Stimulated activated memory B cell treated with anti-CD40 and anti-IgM and Interleukin-4, amounts not matched to agents 10 μg/mL and 1 μg/mL and 100 μg/mL, for 72 hours (primary cell): ENCODE results near the gene FKBP6.
"Not testable (repeated sequence)": the region's sequence is repeated elsewhere in the genome, so short reads cannot be mapped to it uniquely, and the experiment has no call there.

ENCODE experiments used
- ATAC-seq: fragments of 150-1000 bp; cut with Tn5 transposase; 2 replicates; pipeline ENCODE4 v1.10.0; 2021
- H3K27ac Mint-ChIP-seq: one replicate; pipeline ENCODE4 v1.8.0; 2022; ENCODE audit warnings: mild to moderate bottlenecking, mixed read lengths
- H3K27me3 Mint-ChIP-seq: one replicate; pipeline ENCODE4 v1.8.0; 2022; ENCODE audit warnings: mixed read lengths
- H3K36me3 Mint-ChIP-seq: one replicate; pipeline ENCODE4 v1.8.0; 2022; ENCODE audit warnings: mixed read lengths
- H3K4me1 Mint-ChIP-seq: one replicate; pipeline ENCODE4 v1.8.0; 2022; ENCODE audit warnings: mixed read lengths
- H3K4me3 Mint-ChIP-seq: one replicate; pipeline ENCODE4 v1.8.0; 2022; ENCODE audit warnings: mild to moderate bottlenecking, moderate library complexity, mixed read lengths
- H3K9me3 Mint-ChIP-seq: one replicate; pipeline ENCODE4 v1.8.0; 2022; ENCODE audit warnings: mixed read lengths

FKBP6 gene, protein sequence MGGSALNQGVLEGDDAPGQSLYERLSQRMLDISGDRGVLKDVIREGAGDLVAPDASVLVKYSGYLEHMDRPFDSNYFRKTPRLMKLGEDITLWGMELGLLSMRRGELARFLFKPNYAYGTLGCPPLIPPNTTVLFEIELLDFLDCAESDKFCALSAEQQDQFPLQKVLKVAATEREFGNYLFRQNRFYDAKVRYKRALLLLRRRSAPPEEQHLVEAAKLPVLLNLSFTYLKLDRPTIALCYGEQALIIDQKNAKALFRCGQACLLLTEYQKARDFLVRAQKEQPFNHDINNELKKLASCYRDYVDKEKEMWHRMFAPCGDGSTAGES

DNA sequence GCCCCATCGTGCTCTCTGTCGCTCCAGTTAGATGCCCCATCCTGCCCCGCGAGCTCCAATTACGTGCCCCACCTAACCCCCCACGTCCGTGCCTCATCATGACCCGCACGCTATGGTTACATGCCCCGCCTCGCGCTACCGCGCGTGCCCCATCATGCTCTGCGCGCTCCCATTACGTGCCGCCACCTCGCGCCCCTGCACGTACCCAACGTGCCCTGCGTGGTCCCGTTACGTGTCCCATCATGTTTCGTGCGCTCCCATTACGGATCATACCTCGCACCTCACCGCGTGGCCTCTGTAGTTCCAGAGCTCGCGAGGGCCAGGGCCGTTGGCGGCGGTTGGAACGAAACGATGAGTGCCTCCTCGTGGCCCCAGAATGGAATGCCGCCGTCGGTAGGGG is at the start of gene FKBP6, which contains the start of gene TRIM50:
TSS of gene FKBP6 (plus strand) at position 240 of the 400 bp plus-strand sequence. CDS start 268 bp downstream, outside the sequence.
TSS of gene TRIM50 (minus strand) at position 161 of the 400 bp plus-strand sequence. CDS start 3,295 bp downstream, outside the sequence.
- H3K9me3 Mint-ChIP-seq, ATAC-seq, H3K27ac Mint-ChIP-seq, H3K36me3 Mint-ChIP-seq, H3K4me3 Mint-ChIP-seq, H3K27me3 Mint-ChIP-seq: not testable (repeated sequence)
- H3K4me1 Mint-ChIP-seq, result peaks cover 17% of the 10 kb centered on the region

DNA sequence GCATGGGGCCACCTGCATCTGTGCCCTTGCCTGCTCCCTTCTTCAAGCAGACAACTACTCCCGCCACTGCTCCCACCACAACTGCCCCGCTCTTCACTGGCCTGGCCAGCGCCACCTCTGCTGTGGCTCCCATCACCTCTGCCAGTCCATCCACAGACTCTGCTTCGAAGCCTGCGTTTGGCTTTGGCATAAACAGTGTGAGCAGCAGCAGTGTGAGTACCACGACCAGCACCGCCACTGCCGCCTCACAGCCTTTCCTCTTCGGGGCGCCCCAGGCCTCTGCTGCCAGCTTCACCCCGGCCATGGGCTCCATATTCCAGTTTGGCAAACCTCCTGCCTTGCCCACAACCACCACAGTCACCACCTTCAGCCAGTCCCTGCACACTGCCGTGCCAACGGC is 30.7 kb upstream of the FKBP6 start:
- H3K4me3 Mint-ChIP-seq, H3K27ac Mint-ChIP-seq, H3K27me3 Mint-ChIP-seq, H3K9me3 Mint-ChIP-seq, ATAC-seq, H3K4me1 Mint-ChIP-seq, H3K36me3 Mint-ChIP-seq: not testable (repeated sequence)

DNA sequence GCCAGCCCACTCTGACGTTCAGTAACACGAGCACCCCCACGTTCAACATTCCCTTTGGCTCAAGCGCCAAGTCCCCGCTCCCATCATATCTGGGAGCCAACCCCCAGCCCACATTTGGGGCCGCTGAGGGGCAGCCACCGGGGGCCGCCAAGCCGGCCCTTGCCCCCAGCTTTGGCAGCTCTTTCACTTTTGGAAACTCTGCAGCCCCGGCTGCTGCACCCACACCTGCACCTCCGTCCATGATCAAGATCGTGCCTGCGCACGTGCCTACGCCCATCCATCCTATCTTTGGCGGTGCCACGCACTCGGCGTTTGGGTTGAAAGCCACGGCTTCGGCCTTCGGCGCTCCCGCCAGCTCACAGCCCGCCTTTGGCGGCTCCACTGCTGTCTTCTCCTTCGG is 30.3 kb upstream of the FKBP6 start:
- not testable (repeated sequence) for H3K9me3 Mint-ChIP-seq, ATAC-seq, H3K4me3 Mint-ChIP-seq, H3K27ac Mint-ChIP-seq, H3K36me3 Mint-ChIP-seq, H3K4me1 Mint-ChIP-seq, H3K27me3 Mint-ChIP-seq

DNA sequence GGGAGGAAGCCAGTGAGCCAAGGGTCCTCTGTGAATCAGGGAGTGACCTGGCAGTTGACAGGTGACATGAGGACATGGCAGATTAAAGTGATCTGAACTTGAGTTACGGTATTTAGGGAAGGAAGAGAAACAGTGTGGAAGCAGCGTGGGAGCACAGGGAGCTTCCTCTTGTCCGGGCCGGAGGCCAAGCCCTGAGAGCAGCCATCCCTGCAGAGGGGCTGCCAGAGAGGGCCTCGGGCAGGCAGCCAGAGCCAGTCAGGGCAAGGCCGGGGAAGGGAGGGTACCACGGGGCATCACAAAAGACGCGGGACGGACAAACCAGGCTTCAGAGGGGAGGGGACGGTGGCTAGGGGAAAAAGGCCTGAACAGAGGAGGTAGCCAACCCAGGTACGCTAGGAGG is 28.1 kb upstream of the FKBP6 start:
- H3K27ac Mint-ChIP-seq, H3K4me1 Mint-ChIP-seq, H3K27me3 Mint-ChIP-seq, H3K9me3 Mint-ChIP-seq, ATAC-seq, H3K4me3 Mint-ChIP-seq: not testable (repeated sequence)
- peaks cover 16% of the 10 kb centered on the region for H3K36me3 Mint-ChIP-seq

DNA sequence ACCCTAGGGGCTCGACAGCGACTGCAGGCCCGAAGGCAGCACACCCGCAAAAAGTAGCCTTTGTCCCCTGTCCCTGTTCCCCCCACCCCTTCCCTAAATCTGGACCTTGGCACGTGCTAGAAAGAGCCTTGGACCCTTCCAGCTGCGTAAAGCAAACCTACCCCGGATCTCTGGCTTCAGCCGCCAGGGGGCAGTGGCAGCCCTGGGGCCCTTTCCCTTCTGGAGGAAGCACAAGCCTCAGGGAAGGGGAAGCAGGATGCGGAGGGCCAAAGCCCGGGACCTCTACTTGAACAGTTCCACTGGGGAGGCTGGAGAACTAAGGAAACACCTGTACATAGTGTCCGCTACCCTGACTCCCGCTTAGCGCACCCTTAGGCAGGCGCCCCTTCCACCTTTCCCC is 26.9 kb upstream of the FKBP6 start:
- H3K4me1 Mint-ChIP-seq, ATAC-seq, H3K9me3 Mint-ChIP-seq, H3K4me3 Mint-ChIP-seq, H3K27ac Mint-ChIP-seq, H3K27me3 Mint-ChIP-seq: not testable (repeated sequence)
- H3K36me3 Mint-ChIP-seq, result peaks cover 24% of the 10 kb centered on the region

DNA sequence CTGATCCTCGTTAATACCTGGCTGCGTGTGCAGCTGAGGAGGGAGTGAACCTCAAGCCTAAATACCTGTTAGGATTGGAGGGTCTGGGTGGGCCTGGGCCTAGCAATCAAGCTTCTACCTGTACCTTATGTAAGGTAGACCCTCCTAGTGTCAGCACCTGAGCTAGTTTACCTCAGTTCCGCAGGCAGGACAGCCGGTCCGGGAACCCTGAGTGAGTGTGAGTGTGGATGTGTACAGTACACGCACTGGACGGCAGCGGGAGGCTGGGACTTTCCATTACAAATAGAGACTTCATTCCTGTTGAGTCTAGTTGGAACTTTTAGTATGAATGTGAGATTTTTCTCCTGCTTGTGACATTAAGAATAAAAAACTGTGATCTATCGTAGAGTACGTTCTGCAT is 25.1 kb upstream of the FKBP6 start:
- H3K27me3 Mint-ChIP-seq, H3K9me3 Mint-ChIP-seq, H3K27ac Mint-ChIP-seq, H3K4me3 Mint-ChIP-seq, ATAC-seq: not testable (repeated sequence)
- peaks cover 22% of the 10 kb centered on the region for H3K4me1 Mint-ChIP-seq
- peaks cover 36% of the 10 kb centered on the region for H3K36me3 Mint-ChIP-seq

DNA sequence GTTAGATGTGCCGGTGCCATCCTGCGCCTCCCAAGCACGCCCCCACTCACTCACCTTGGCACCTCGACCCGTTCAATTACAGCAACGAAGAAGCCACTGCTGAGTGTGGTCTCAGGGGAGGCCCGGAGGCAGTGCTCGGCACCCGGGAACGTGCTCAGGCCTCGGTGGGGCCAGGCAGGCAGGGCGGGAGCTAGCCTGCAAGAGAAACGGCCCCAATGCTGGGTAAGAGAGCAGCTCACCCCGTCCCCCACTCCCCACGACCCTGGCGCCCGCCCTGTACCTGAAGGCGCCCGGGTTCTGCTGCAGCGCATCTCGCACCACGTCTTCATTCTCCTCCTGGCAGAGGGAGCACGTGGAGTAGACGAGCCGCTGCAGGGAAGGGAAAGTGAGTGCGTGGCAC is 24.4 kb upstream of the FKBP6 start:
- H3K27ac Mint-ChIP-seq, result no peak overlapping the region
- peaks cover 28% of the 10 kb centered on the region for H3K4me1 Mint-ChIP-seq
- H3K36me3 Mint-ChIP-seq, result peaks cover 43% of the 10 kb centered on the region
- no peak for ATAC-seq
- H3K27me3 Mint-ChIP-seq, result no peaks in the 10 kb centered on the region
- H3K4me3 Mint-ChIP-seq, result no peak overlapping the region
- no peaks in the 10 kb centered on the region for H3K9me3 Mint-ChIP-seq

DNA sequence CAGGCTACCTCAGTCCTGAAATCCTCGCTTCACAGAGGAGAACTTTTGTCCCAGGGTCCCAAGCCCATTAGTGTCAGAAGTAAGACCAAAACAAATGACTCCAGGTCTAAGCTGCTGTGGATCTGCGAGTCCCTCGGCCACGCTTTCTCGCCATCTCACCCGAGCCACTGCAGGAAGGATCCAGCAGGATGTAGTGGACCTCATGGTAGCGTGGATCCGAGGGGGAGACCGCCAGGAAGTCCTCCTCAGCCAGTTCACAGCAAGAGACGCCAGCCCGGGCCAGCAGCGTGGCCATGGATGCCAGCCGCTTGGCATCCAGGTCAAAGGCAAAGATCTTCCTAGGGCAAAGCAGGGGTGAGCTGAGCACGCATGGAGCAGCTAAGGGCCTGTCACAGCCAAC is 23.9 kb upstream of the FKBP6 start:
- Mint-ChIP-seq H3K27me3 (no peaks in the 10 kb centered on the region), H3K9me3 (no peaks in the 10 kb centered on the region), H3K36me3 (peaks cover 46% of the 10 kb centered on the region), H3K27ac (no peak overlapping the region), H3K4me1 (peaks cover 33% of the 10 kb centered on the region), H3K4me3 (no peak overlapping the region)
- ATAC-seq, result no peak

DNA sequence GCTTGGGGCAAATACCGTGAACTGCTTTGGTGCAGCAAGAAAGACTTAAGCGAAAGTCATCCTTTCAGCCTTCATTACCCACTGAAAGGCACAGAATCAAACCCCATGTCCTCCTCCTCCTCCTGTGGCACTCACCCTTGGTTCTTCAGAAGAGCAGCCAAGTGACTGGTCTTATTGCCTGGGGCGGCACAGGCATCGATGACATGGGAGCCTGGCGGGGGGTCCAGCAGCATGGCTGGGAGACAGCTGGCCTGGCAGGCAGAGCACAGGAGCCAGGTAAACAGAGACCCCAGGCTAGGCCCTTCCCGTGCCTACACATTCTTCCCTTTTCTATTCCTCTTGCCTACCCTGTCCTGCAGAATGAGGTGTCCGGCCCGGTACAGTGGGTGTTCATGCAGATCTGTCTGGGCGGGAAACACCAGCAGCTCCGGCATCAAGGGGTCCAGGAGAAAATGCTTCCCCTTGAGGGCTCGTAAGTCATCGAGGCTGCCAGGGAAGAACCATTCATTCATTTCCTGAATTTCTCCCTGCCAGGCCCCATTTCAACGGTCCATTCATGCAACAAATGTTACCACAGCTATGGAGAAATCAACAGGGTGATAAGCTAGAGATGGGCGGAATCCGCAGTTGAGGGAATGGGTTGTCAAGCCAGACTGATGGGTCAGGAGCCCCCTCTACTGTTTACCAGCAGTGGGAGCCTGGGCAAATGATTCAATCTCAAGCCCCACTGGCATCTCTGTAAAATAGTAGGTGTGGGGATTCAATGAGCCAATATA is 23.2 kb upstream of the FKBP6 start:
- not testable (repeated sequence) for H3K27me3 Mint-ChIP-seq, ATAC-seq, H3K4me3 Mint-ChIP-seq, H3K9me3 Mint-ChIP-seq, H3K27ac Mint-ChIP-seq
- peaks cover 46% of the 10 kb centered on the region for H3K36me3 Mint-ChIP-seq
- peaks cover 38% of the 10 kb centered on the region for H3K4me1 Mint-ChIP-seq

DNA sequence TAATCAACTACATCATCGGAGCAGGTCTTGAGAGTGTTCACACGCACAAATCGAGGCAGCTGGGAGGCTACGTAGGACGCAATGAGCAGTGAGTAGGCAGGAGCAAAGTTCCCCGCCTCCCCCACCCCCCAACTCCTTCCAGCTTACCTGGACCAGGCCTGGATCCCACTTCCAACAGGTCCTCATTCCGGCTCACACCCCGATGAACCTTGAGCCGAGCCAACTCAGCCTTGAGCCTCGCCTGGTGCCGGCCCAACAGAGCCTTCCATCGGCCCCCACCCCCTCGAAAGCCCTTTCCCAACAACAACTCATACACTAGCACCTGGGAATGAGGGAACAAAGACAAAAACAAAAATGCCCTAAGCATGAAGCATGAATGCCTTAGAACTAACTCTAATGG is 20.5 kb upstream of the FKBP6 start:
- Mint-ChIP-seq H3K36me3 (peaks cover 46% of the 10 kb centered on the region), H3K27ac (peak overlapping the region; percentile 98), H3K9me3 (no peaks in the 10 kb centered on the region), H3K4me1 (peaks cover 38% of the 10 kb centered on the region), H3K4me3 (peak overlapping the region; percentile 100), H3K27me3 (no peaks in the 10 kb centered on the region)
- ATAC-seq, result no peak

DNA sequence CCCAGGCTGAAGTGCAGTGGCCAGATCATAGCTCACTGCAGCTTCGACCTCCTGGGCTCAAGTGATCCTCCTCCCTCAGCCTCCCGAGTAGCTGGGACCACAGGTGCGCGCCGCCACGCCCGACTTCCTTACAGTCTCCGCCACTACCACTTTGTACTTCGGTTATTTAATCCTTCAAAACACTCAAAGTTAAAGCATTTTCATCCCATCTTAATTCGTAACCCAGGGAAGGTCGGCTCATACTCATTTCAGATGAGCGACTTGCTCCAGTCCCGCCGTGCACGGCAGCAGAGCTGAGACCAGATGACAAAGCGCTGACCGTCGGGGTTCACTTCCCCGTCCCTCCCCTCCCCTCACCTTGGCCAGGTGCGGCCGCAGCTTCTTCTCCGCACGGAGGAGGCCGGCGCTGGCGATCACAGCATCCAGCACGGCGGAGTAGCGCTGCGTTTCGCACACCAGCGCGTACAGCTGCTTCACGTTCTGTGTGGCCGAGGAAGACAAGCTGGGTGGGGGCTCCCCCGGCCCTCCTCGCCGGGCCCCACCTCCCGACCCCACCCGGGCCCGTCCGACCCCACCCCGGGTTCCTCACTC is 19.8 kb upstream of the FKBP6 start:
- Mint-ChIP-seq H3K36me3 (peaks cover 43% of the 10 kb centered on the region), H3K27ac (peak overlapping the region; percentile 98)

DNA sequence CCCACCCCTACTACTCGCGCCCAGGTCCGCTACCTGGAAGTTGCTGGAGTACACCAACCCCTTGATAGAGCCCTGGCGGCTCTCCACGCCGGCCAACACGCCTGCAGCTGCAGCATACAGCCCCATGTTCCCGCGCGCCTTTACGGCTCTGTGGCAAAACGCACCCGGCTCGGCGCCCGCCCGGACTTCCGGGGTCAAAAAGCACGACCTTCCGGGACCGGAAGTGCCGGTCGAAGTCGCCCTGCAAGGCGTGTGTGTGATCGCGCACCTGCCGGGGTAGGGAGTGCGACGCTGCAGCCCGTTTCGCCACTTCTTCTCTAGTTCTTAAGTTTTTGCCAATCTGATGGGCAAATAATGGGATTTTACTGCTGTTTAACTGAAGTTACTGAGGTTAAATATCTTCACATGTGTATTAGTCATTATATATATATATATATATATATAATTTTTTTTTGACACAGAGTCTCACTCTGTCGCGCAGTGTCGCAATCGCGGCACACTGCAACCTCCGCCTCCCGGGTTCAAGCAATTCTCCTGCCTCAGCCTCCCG is 19.2 kb upstream of the FKBP6 start, which contains the start of gene NSUN5:
TSS of gene NSUN5 (minus strand) at position 162 of the 550 bp plus-strand sequence. CDS start at position 126, 36 bp downstream.
- no peaks in the 10 kb centered on the region for H3K27me3 Mint-ChIP-seq
- H3K4me1 Mint-ChIP-seq, result peaks cover 38% of the 10 kb centered on the region
- no peaks in the 10 kb centered on the region for H3K9me3 Mint-ChIP-seq
- peaks cover 38% of the 10 kb centered on the region for H3K36me3 Mint-ChIP-seq
- peak within 1 kb of the TSS; percentile 98 for H3K27ac Mint-ChIP-seq
- H3K4me3 Mint-ChIP-seq, result peak within 1 kb of the TSS; percentile 100
- ATAC-seq, result peak; percentile 98

More for the DNA sequence above, 19.8 kb upstream of the FKBP6 start:
- ATAC-seq, result peak; percentile 63
- Mint-ChIP-seq H3K4me1 (peaks cover 38% of the 10 kb centered on the region), H3K9me3 (no peaks in the 10 kb centered on the region), H3K27me3 (no peaks in the 10 kb centered on the region), H3K4me3 (peak overlapping the region; percentile 100)

DNA sequence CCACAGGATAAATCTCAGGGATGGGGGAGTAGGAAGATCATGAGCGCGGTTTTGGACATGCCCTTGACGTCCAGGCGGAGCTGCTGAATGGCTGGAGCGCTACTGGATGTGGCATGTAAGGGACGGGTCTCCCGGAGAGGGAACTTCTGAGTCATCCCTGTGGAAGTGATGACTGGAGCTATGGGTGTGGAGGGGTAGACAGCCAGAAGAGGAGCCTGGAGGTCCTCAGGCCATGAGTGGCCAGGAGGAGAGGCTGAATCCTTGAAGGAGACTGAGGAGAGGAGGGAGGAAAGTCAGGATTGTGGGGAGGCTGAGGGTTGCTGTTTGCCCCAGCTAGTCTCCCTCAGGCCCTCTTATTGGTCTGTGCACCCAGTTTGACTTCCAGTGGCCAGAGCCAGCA is 16.5 kb upstream of the FKBP6 start:
- H3K27ac Mint-ChIP-seq, ATAC-seq, H3K27me3 Mint-ChIP-seq, H3K9me3 Mint-ChIP-seq, H3K4me3 Mint-ChIP-seq: not testable (repeated sequence)
- Mint-ChIP-seq H3K4me1 (peaks cover 30% of the 10 kb centered on the region), H3K36me3 (peaks cover 22% of the 10 kb centered on the region)

DNA sequence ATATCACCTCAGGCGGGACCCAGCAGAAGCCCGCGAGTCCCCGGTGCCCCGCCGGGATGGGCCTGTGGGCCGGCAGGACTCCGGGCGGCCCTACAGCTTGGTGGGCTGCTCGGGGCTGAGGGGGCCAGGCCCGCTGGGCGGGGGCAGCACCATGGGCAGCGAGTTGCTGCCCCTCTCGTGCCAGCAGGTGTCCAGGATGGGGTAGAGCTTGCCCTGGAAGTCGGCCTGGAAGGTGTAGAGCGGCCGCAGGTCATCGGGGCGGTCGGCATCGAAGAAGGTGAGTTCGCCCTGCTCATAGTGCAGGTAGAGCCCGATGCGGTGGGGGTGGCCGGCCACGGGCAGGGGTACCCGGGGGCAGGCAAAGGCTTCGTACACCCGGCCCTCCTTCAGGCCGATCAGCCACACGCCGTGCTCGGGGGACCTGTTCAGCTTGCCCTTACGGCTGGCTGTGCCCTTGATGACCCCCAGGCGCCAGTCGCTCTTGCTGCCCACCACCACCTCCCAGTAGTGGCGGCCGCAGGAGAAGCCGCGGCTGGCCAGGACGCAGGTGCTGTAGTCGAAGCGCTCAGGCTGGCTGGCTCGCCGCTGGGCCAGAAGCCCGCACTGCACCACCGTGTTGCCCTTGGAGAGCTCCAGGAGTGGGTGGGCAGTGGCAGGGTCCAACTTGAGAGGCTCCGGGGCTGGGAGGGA is 15.0 kb upstream of the FKBP6 start:
- Mint-ChIP-seq H3K4me1 (peaks cover 15% of the 10 kb centered on the region), H3K36me3 (peaks cover 9% of the 10 kb centered on the region), H3K27ac (no peak overlapping the region), H3K9me3 (no peaks in the 10 kb centered on the region), H3K4me3 (no peak overlapping the region), H3K27me3 (peaks cover 5% of the 10 kb centered on the region)
- ATAC-seq, result no peak

DNA sequence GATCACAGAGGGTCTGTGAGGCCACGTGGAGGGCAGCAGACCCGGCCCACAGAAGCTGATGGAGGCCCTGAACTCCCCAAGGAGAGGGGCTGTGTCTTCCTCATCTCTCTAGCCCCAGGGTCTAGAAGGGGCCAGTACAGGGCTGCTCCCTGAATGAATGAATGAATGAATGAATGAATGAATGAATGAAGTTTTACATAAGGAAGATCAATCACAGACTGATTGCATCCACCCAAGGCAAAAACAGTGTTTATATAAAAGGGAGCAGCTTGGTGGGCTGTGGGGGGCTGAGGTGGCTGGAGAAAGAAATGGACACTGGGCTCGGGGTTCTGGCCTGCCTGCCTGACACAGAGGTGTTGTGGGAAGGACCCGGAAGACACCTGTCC is 14.4 kb upstream of the FKBP6 start:
- peaks cover 10% of the 10 kb centered on the region for H3K27me3 Mint-ChIP-seq
- no peak overlapping the region for H3K4me3 Mint-ChIP-seq
- peaks cover 10% of the 10 kb centered on the region for H3K4me1 Mint-ChIP-seq
- no peaks in the 10 kb centered on the region for H3K9me3 Mint-ChIP-seq
- H3K36me3 Mint-ChIP-seq, result peaks cover 3% of the 10 kb centered on the region
- no peak overlapping the region for H3K27ac Mint-ChIP-seq
- no peak for ATAC-seq
